Renal cortical epithelial cell (primary cell): Measurements from ENCODE around the gene KCNQ1. TPM values are rescaled to one million over a fixed set of nuclear protein-coding genes. Genes with fewer than 3 reads are reported as not detected.

Experiments used
- DNase-seq: peaks from one replicate; pipeline ENCODE4 v3.0.0-alpha.2; 2011; ENCODE audit warnings: low read depth
- total RNA-seq: library from RNA; depleted of rRNA; stranded (reverse); fragments of >200 nt; gene quantifications from 2 replicates; pipeline ENCODE4 v1.2.3, GENCODE V29; 2014

Gene KCNQ1
- total RNA-seq, 1 donor from 2014 or later = 1.1 TPM

GRCh38 chr11:2766166-2766565 is 321.4 kb downstream of the KCNQ1 start:
- DNase-seq = no peak

- DNase-seq = no peak
Observed at GRCh38 chr11:2767071-2767470, 322.3 kb downstream of the KCNQ1 start.

GRCh38 chr11:2767801-2768200 is 323.0 kb downstream of the KCNQ1 start:
- no peak for DNase-seq

GRCh38 chr11:2768471-2769408 is 323.9 kb downstream of the KCNQ1 start:
- DNase-seq = peak; percentile 81

DNA sequence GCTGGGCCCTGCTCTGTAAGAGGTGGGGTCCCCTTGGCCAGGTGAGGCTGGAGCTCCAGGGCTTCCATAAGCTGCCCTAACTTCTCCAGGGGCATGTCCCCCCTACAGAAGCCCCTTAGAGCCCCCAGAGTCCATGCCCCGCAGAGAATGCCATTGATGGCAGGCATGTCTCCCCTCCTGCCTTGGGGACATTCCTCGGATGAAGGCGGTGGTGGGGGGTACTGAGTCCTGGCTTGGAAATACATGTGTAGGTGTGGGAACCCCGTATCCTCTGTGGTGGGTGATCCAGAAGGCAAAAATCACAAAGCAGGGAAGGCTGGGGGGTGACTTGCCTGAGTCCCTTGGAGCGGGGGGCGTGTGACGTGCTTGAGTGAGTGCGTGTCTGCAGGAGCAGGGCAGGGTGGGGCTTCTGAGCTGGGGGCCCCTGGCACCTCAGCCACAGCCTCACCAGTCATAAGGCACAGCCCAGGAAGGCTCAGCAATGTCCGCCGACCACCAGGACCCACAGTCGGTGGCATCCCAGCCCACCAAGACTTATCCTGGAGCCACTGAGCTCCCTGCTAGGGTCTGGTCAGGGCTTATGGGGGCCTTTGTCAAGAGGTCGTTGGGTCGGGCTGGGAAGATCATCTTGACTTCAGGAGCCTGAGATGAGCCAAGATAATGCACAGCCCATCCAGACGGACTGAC is 324.7 kb downstream of the KCNQ1 start:
- DNase-seq = no peak

- DNase-seq = no peak
Observed at GRCh38 chr11:2770096-2770751, 325.4 kb downstream of the KCNQ1 start.

GRCh38 chr11:2770761-2771301 is 326.0 kb downstream of the KCNQ1 start:
- DNase-seq = no peak

GRCh38 chr11:2771758-2772466 is 327.1 kb downstream of the KCNQ1 start:
- DNase-seq = no peak

GRCh38 chr11:2772544-2773031 is 327.8 kb downstream of the KCNQ1 start:
- peak; percentile 86 for DNase-seq

- no peak for DNase-seq
Observed at GRCh38 chr11:2774173-2775082, 329.6 kb downstream of the KCNQ1 start.

- no peak for DNase-seq
Observed at GRCh38 chr11:2775083-2775625, 330.3 kb downstream of the KCNQ1 start.

DNA sequence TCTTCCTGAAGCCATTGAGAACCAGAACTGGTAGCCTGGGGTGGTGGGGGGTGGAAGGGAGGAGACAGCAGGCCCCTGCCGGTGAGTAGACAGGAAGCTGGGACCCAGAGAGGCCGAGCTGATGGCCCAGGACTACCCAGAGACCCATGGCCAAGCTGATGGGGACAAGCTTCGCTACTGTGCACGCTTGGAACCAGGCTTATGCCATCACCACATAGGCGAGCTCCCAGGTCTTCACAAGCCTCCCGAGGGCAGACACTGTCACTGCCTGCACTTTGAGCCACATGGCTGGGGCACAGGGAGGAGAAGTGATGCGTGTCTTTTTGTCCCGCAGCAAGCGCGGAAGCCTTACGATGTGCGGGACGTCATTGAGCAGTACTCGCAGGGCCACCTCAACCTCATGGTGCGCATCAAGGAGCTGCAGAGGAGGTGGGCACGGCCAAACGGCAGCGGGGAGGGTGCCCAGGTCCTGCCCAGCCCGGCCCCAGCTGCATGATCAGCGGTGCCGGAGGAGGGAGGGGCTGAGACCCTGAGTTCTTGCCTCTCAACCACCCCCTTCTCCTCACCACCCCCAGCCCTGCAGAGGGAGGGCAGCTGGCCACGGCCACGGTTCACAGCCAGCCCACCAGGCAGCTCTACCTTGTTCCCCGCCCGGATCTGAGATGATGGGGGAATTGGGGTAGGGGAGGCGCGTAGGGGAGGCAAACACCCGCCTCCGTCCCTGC is 331.0 kb downstream of the KCNQ1 start:
- DNase-seq = no peak

GRCh38 chr11:2776351-2777061 is 331.7 kb downstream of the KCNQ1 start:
- no peak for DNase-seq

GRCh38 chr11:2777386-2777785 is 332.6 kb downstream of the KCNQ1 start:
- DNase-seq = peak; percentile 79

GRCh38 chr11:2777871-2778629 is 333.2 kb downstream of the KCNQ1 start:
- DNase-seq = no peak

DNA sequence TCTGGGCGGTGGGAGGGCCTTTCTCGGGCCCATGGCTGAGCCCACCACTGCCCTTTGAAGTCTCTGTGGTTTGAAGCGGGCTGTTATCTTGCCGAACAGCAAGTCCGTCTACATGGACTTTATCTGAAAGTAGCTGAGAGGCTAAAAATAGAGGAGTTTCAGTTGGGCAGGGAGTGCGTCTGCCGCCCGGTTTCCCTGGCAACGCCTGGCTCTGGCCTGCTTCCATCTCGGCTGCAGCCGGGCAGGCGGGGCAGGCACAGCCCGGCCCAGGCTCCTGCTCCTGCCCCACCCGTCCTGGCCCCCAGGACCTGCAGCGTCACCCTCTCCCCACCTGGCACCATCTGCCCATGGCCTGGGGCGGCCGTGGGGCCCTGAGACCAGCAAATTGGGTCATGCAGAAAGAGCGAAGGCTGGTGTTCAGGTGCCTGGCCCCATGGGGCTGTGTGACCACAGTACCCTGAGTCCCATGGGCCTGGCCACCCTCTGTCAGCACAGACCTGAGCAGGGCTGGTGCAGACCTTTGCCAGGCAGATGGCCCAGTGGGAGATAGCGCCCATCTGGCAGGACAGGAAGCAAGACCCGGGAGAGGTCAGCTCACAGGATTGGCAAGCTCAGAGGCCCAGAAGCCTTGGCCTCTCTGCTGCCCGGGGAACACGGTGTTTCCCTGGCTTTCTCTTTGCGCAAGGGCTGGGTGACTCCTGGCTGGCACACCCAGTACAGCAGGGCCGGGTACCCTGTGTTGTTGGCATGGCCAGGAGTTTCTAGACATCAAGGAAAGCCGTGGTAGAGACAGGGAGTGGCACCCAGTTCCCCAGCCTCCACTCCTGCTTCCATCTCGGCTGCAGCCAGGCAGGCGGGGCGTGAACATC is 334.1 kb downstream of the KCNQ1 start:
- peak; percentile 69 for DNase-seq

DNA sequence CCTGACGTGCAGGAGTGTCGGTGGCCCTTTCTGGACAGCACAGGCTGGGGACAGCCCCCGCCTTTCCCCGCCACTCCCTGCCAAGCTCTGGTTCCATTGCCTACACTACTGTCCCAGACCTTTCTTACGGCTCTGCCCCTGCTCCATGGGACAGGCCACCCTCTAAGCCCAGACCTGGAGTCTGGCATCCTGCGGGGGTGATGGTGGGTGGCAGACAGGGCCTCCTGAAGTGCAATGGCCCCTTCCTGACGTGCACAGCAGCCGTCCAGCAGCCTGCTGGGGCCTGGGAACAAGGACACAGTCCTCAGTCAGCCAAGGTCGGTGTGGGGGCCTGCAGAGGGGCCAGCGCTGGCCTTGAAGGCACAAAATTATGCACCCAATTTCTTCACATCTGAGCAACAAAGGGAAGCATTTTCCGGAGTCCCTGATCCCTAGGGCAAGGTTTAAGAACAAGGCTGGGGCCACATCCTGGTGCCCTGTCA is 334.7 kb downstream of the KCNQ1 start:
- DNase-seq = no peak
